NCI-H2107 treated with DMSO at 0.1 percent for 48 hours (cell line): ENCODE data around the gene DNAJC24.
"Not testable (repeated sequence)": the region's sequence is repeated elsewhere in the genome, so short reads cannot be mapped to it uniquely, and the experiment has no call there.

Source experiments
- DNase-seq: peaks from one replicate; lab custom pipeline; 2025; ENCODE audit not compliant: unreplicated experiment; lab: John Stamatoyannopoulos, UW

The DNAJC24 gene, protein sequence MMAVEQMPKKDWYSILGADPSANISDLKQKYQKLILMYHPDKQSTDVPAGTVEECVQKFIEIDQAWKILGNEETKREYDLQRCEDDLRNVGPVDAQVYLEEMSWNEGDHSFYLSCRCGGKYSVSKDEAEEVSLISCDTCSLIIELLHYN

DNA sequence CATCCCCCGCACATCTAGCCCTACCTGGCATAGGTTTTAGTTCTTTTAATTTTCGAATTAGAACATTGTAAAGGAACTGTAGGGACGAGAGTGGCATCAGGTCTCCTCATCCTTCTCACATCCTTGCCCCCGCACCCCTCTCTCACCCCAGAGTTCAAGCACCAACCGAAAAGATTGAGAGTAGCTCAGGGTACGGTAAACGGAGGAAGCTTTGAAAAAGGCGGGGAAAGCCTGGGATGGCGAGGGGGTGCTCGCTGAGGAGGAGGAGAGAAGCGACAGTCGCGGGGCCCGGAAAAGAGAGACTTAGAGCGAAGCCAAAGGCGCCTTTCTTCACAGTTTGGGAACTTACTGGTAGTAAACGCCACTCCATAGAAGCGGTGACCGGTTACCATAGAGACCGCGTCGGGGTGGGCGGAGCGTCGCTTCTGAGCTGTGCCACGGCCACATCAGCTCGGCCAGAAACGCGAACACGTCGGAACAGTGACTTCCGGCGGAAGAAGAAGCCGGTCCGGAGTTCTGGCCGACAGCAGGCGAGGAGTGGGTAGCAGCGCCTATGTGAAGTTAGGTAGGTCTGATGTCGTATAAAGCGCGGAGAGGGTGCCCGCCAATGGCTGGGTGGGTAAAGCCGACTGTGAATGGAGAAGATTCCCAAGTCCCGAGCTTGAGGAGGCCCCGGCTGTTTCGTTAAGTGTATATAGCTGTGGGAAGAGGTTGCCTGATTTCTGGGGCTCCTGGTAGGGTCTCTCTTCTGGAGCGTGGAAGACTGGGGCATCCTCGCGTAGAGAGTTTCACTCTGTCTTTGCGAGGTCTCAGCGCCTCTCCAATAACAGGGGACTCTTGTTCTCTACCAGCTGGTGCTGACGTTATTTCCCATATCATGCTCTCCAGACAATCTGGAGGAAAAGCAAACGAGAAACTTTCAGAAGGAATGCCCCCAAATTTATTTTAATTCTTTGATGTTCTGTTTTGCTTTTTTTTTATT lies at the start of gene DNAJC24, which contains the start of gene DCDC1:
Gene DNAJC24 (plus strand): TSS at position 513 of the 982 bp plus-strand sequence. CDS start 889 bp downstream, outside the sequence.
Gene DCDC1 (minus strand): TSS at position 392 of the 982 bp plus-strand sequence. CDS start 41,459 bp downstream, outside the sequence.
- DNase-seq, result peak; percentile 86

DNA sequence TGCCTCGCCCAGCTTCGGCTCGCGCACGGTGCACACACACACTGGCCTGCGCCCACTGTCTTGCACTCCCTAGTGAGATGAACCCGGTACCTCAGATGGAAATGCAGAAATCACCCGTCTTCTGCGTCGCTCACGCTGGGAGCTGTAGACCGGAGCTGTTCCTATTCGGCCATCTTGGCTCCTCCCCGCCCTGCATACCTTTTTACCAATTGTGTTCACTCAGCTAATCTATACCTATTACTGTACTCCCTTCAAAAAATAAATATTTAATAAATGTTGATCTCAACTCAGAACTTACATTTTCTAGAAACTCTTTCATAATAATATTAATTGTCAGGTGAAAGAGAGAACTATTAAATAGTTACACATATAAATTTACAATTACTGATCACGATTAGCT lies 48.2 kb upstream of the DNAJC24 start:
- DNase-seq, result not testable (repeated sequence)

DNA sequence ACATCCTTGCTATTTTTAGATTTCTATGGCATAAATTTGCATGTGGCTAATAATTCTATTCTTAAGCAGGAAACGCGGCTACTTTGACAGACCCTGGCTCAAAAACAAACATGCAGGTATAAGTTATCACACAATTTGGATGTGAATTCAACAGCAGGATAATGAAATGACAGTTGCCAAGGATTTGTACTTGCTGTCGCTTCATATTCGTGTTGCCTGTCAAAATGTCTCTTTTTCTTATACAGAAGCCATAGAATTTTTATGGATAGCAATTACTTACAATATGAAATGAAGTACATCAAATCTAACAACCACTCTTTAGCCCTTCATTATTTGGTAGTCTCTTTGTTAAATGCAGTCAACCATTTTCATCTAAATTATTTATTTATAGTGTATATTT lies 46.5 kb upstream of the DNAJC24 start:
- DNase-seq, result no peak

DNA sequence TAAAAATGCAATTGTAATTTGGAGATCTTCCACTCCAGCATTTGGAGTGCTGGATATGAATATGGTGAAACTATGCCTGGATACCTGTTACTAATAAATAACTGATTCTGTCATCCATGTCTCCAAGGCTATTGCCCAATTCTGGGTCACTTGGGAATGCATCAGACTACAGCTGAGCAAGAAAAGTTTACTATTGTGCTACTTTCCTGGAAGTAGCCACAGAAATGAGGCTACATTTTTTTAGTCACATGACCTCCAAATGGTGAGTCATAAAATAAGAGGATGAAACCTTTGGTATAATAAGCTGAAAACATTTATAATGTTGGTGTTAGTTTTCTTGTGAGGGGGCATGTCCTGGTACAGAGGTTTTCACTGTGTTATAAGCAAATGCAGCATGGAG lies 44.5 kb upstream of the DNAJC24 start:
- no peak for DNase-seq

DNA sequence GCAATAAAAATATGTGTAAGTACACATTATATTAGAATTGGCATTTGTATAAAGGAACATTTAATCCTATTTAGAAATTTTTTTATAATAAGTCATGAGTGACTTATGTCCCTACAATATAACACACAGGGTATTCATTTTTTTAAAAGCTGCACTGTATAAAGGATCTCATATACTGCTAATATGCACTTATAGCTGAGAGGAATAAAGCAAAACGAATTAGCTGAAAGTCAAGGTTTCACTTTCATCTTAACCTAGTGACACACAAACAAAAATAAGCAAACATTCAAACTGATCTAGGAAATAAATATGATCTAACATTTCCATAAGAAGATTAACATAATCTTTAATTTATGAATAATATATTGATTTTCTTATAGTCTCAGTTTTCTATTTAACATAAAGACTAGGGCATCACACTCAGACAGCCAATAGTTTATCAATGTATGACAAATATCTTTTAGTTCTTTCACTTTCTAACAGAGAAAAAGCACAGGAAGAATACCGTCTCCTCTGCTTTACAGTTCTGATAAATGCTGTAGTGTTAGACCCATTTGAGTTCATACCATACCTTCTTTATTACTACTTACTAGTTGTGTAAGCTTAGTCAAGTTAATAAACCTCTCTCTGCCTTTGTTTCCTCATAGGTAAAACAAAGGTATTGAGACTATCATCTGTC lies 43.1 kb upstream of the DNAJC24 start:
- no peak for DNase-seq

DNA sequence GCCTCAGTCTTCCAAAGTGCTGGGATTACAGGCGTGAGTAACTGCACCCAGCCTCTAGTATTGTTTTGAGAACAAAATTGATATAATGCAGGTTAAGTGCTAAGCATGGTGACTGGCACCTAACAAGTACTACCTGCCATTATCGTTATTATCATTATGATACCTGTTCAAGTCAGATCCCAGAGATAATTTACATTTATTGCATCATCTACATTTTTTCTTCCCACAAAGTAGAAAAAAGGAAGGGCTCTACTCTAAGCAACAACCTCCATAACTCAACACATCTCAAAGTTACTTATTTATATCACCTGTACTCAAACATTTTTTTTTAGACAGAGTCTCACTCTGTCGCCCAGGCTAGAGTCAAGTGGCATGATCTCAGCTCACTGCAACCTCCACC lies 42.2 kb upstream of the DNAJC24 start:
- no peak for DNase-seq

DNA sequence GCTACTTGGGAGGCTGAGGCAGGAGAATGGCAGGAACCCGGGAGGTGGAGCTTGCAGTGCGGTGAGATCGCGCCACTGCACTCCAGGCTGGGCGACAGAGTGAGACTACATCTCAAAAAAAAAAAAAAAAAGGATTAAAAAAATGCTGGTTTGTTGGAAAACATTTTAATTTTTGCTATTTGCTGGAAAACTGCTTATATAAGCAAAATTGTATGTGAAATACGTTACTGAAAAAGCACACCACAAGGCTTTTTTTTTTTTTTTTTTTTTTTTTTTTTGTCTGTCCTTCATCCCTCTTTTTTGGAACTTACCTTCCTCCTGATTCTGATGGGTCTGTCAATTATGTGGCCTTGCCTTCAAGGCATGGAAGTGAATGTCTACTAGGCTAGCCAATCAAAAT lies 41.0 kb upstream of the DNAJC24 start:
- DNase-seq, result no peak

DNA sequence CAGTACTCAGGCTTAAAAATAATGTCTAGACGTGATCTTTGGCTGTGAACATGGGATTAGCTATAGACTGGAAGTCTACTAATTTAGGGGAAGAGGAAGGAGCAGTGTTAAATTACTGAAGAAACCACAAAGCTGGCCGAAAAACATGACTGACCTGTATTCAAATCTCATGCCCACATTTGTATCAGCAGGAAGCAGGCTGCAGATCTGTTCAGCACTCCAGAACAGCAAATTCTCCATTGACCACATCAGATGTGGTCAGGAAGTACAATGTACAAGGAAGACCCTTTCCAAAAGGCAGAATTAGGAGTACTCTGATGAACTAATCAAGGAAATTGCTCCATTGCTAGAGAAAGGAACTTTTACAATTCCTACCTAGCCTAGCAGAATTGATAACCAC lies 31.9 kb upstream of the DNAJC24 start:
- DNase-seq, result no peak

DNA sequence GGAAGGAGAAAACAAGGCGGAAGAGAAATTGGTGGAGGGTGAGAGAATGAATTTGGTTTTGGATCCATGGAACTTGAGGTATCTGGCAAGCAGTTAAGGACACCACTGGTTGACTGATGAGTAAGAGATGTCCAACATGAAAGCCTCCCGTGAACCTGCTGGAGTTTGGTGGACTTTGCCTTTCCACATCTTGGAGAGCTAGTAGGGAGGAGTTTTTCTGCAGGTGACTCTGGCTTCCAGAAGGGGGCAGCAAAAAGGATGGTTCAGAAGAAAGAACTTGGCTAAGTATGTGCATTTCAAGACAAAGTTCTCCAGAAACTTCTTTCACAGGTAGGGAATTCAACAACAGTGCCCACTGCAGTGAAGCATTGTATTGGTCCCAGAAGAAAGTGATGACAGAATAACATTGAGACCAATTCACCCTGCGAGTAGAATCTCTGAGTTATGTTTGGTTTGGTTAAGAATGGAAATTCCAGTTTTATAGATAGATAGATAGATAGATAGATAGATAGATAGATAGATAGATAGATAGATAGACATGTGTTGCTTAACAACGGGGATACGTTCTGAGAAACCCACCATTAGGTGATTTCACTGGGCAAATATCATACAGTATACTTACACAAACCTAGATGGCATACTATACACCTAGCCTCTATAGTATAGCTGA lies 28.6 kb upstream of the DNAJC24 start:
- no peak for DNase-seq

DNA sequence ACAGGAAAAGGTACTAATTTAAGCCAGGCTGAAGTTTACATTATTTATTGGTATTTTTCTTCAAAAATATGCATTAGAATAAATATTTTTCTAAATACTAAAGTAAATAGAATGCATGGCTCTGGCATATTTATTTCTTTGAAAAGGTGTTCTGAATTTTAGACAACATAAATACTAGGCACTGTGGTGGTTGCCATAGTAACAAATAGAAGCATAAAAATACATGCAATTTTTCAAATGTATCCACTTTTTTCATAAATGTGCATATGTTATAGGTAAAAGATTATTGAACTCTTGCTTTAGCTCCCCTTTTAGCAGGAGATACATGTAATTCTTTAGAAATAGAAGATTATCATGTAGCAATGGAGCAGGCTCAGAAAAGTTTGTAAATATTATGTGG lies 18.5 kb upstream of the DNAJC24 start:
- no peak for DNase-seq

DNA sequence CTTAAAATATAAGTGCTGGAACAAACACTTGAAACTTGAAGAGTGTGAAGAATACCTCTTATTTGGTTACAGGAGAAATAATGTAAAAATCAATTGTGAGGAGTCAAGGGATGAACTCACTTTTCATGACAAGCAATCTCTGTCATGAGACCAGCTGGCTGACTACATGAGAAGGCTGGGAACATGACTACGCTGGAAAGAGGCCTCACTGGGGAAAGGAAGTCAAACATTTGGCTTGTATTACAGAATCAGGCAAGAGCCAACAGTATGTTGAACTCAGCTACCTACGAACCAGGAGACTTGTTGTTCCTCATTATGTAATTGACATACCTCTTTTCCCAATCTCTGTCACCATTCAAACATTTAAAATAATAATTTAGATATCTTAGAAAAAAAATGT lies 14.5 kb upstream of the DNAJC24 start:
- peak; percentile 84 for DNase-seq

DNA sequence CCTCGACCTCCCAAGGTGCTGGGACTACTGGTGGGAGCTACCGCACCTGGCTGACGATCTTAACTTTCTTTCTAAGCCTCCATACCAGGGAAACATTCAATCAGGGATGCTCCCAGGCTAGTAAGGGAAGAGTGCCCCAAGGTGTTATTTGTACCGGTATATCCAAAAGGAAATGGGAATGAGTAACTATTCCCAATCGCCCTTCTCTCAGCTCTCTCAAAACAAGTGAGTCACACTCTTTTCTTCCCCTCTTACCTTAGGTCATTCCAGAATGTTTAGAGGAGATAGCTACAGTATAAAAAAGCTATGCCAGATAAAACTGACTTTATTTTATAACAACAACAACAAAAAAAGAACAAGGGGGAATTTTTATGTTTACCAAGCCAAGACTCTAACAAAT lies 13.8 kb upstream of the DNAJC24 start:
- no peak for DNase-seq

DNA sequence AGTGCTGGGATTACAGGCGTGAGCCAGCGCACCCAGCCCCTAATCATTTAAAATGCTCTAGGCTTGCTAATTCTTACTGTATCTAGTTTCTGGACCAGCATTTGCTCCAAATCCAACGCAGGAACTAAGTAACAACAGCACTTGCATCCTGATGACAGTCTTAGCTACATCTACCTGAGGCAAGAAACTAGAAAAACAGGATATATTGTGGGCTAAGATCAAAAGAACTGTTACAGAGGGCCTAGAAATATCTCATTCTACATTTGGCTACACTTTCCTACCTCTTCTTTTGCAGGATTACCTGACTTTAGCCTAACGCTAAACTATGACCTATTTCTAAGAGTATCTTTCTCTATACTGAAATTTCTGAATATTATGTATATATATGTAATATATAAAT lies 7.9 kb upstream of the DNAJC24 start:
- DNase-seq, result no peak

DNA sequence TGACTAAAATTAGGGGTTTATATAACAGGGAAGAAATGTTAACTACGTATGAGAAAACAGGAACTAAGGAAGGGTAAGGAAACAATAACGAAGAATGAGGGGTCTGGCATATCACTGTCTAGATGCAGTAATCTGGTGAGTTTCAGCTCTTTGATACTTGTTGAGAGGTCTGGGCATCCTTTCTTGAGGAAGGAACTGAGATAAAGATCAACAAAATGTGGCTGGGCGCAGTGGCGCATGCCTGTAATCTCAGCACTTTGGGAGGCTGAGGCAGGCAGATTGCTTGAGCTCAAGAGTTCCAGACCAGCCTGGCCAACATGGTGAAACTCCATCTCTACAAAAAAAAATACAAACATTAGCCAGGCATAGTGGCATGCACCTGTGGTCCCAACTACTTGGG lies 2.9 kb upstream of the DNAJC24 start:
- DNase-seq, result no peak

DNA sequence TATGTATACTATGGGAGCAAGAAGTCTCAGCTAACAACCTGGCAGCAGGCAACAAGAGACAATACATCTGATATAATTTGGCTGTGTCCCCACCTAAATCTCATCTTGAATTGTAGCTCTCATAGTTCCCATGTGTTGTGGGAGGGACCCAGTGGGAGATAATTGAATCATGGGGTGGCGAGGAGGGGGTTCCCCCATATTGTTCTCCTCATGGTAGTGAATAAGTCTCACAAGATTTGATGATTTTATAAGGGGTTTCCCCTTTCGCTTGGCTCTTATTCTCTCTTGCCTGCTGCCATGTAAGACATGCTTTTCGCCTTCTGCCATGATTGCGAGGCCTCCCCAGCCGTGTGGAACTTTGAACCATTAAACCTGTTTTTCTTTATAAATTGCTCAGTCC lies 6.2 kb downstream of the DNAJC24 start:
- no peak for DNase-seq

DNA sequence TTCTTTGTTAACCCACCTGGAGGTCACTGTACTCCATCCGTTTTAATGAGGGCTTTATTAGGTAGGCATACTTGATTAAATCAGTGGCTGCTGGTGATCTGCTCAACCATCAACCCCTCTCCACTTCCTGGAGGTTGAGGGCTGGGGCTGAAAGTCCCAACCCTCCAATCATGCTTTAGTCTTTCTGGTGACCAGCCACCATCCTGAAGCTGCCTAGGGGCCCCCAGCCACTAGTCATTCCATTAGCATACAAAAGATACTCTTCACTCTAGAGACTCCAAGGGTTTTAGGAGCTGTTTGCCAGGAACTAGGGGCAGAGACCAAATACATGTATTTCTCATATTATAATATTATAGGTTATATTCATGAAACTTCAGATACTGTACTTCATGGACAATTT lies 13.5 kb downstream of the DNAJC24 start:
- DNase-seq, result no peak

DNA sequence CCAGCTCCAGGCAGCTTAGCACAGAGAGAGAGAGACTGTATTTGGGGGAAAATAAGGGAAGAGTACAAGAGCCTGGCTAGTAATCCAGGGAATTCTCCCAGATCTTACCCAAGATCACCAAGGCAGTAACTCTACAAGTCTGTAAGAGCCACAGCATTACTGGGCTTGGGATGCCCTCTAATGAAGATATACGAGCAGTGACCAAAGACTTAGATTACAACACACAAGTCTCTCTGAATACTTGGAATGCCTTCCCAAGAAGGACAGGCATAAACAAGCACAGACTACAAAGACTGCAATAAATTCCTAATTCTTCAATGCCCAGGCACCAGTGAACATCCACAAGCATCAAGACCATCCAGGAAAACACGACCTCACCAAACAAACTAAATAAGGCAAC lies 17.7 kb downstream of the DNAJC24 start:
- no peak for DNase-seq

DNA sequence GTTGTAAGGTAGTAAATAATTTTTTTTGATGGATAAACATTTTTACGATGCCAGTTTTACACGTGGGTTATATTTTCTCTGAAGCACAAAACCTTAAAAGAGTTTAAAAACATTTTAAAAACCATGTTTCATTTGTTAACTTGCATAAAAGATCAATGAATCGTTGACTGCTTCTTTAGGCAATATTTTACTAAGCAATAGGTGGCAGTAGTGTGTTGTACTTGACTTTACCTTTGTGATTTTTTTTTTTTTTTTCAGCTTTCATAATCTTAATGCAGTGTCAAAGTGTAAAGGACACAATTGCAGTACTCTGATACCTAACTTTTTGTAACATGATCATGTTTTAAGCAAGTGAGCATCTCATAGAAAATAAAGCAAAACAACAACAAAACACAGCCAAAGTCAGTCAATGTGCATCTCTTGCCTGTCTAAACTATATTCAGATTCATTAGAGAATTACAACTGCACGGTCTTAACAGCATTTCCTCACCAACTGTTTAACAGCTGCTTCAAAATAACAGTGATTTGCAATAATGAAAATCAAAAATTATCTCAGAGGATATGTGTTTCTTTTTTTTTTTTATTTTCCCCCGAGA lies 27.7 kb downstream of the DNAJC24 start:
- peak; percentile 23 for DNase-seq

DNA sequence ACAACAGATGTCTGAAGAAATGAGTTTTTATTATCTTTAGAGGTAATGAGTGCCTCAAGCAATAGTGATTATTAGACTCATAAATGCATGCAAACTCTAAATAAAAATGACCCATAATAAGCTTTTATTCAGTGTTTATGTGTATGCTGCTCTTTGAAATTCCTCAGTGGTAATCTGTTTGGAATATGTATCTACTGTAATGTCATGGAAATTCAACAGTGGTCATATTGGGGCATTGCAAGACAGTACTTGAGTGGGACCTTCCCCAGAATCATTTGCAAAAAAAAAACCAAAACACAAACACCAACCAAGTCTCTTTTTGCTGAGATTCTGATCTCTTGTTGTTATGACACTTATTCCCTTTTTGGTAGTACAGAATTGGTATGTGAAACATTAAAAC lies 35.0 kb downstream of the DNAJC24 start:
- no peak for DNase-seq

DNA sequence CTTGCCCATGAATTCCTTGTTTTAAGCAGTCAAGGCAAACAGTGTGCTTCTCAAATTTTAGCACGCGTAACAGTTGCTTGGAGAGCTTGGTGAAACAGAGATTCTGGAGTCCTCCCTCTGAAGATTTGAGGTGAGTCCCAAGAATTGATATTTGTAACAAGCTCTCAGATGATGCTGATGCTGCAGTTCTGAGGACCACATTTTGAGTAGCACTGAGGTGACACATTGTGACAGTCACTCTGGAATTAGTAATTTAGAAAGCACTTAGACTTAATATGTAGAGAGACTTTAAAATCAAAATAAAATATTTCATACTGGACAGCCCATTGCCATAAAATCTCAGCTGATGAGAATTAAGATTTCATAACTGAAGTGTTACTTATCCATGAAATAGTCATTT lies 38.5 kb downstream of the DNAJC24 start:
- DNase-seq, result no peak

DNA sequence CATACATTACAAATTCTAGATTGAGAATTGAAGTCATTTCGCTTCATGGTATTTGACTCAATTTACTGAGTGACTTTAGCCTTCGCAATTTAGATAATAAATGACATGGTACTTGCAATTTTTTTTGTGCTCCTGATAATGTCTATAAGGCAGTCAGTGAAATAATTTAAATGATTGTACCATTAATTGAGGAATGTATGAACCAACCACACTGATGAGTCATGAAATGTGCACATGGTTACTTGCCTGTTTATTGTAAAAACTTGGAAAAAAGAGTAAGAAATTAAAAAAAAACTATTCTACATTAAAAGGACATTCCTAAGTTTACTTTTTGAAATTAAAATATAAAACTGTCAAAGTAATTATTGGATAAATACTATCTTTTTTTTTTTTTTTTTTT lies 43.3 kb downstream of the DNAJC24 start:
- no peak for DNase-seq
